ENCODE results near the gene KCNQ1. TPM values are rescaled to one million over a fixed set of nuclear protein-coding genes. Genes with fewer than 3 reads are reported as not detected.

The KCNQ1 gene
- total and polyA plus RNA-seq, 2 experiments from 2014 or later = not detected

GRCh38 chr11:2436521-2437031 is 8.2 kb upstream of the KCNQ1 start:
- H3K9me3 ChIP-seq (ENCODE audit: low read depth) = no peaks in the 10 kb centered on the region
- H2AFZ ChIP-seq = no peak overlapping the region
- DNase-seq = no peak
- H3K27ac ChIP-seq = no peak overlapping the region
- TF ChIP-seq EZH2phosphoT487 (IDR thresholded peaks at IDR 0.05; ENCODE audit: insufficient read depth, low read depth) = no peak
- TF ChIP-seq EZH2 (IDR thresholded peaks at IDR 0.05; ENCODE audit: insufficient read depth, poor library complexity, severe bottlenecking) = no peak
- H3K27me3 ChIP-seq (replicated peaks; ENCODE audit: insufficient read depth) = peaks cover 20% of the 10 kb centered on the region; the same call in 1 of the 2 replicates
- H4K20me1 ChIP-seq (ENCODE audit: insufficient read depth) = no peaks in the 10 kb centered on the region
- 44 to 56% methylated on average over 9 of the region's 13 CpGs for WGBS, 2 experiments (ENCODE audit: low coverage in 1 of 2, low lambda C conversion rate in 2 of 2, missing lambda C conversion rate in 2 of 2)
- in situ Hi-C loops (cut with MboI) = loop anchor here (10.0 kb wide), 1 partner anchor 458 kb away; no protein-coding TSS in a partner anchor
- H3K79me2 ChIP-seq (ENCODE audit: insufficient read depth) = no peaks in the 10 kb centered on the region
- H3K4me1 ChIP-seq (ENCODE audit: insufficient read depth) = no peaks in the 10 kb centered on the region
- no peak overlapping the region for H3K9ac ChIP-seq
- H3K9me2 ChIP-seq (ENCODE audit: insufficient read depth) = no peaks in the 10 kb centered on the region
- no peak overlapping the region for H3K4me3 ChIP-seq
- no peak overlapping the region for H3K4me2 ChIP-seq (ENCODE audit: unreplicated experiment)
- H3K36me3 ChIP-seq (ENCODE audit: low read depth) = no peaks in the 10 kb centered on the region
- H3F3A ChIP-seq (ENCODE audit: insufficient read depth) = no peaks in the 10 kb centered on the region

- no peak overlapping the region for H2AFZ ChIP-seq
- no peaks in the 10 kb centered on the region for H4K20me1 ChIP-seq (ENCODE audit: insufficient read depth)
- H3K36me3 ChIP-seq (ENCODE audit: low read depth) = no peaks in the 10 kb centered on the region
- 56 to 65% methylated on average over 4 of the region's 4 CpGs for WGBS, 2 experiments (ENCODE audit: low coverage in 1 of 2, low lambda C conversion rate in 2 of 2, missing lambda C conversion rate in 2 of 2)
- no peak for TF ChIP-seq EZH2 (IDR thresholded peaks at IDR 0.05; ENCODE audit: insufficient read depth, poor library complexity, severe bottlenecking)
- TF ChIP-seq EZH2phosphoT487 (IDR thresholded peaks at IDR 0.05; ENCODE audit: insufficient read depth, low read depth) = no peak
- DNase-seq = no peak
- no peaks in the 10 kb centered on the region for H3K4me1 ChIP-seq (ENCODE audit: insufficient read depth)
- H3K79me2 ChIP-seq (ENCODE audit: insufficient read depth) = no peaks in the 10 kb centered on the region
- H3K27me3 ChIP-seq (replicated peaks; ENCODE audit: insufficient read depth) = peaks cover 28% of the 10 kb centered on the region
- no peak overlapping the region for H3K4me2 ChIP-seq (ENCODE audit: unreplicated experiment)
- no peaks in the 10 kb centered on the region for H3K9me2 ChIP-seq (ENCODE audit: insufficient read depth)
- no peaks in the 10 kb centered on the region for H3K9me3 ChIP-seq (ENCODE audit: low read depth)
- in situ Hi-C loops (cut with MboI) = loop anchor here (10.0 kb wide), 1 partner anchor 457 kb away; no protein-coding TSS in a partner anchor
- no peak overlapping the region for H3K27ac ChIP-seq
- no peaks in the 10 kb centered on the region for H3F3A ChIP-seq (ENCODE audit: insufficient read depth)
- no peak overlapping the region for H3K4me3 ChIP-seq
- H3K9ac ChIP-seq = no peak overlapping the region
Observed at GRCh38 chr11:2437516-2437915, 7.3 kb upstream of the KCNQ1 start.

GRCh38 chr11:2439820-2440219 is 5.0 kb upstream of the KCNQ1 start:
- in situ Hi-C loops (cut with MboI) = loop anchor here (10.0 kb wide), 1 partner anchor 455 kb away; no protein-coding TSS in a partner anchor
- no peaks in the 10 kb centered on the region for H3K79me2 ChIP-seq (ENCODE audit: insufficient read depth)
- H3K27ac ChIP-seq = no peak overlapping the region
- H3K36me3 ChIP-seq (ENCODE audit: low read depth) = no peaks in the 10 kb centered on the region
- no peaks in the 10 kb centered on the region for H3F3A ChIP-seq (ENCODE audit: insufficient read depth)
- no peak overlapping the region for H3K4me2 ChIP-seq (ENCODE audit: unreplicated experiment)
- no peak for DNase-seq
- TF ChIP-seq EZH2phosphoT487 (IDR thresholded peaks at IDR 0.05; ENCODE audit: insufficient read depth, low read depth) = no peak
- no peak for TF ChIP-seq EZH2 (IDR thresholded peaks at IDR 0.05; ENCODE audit: insufficient read depth, poor library complexity, severe bottlenecking)
- no peaks in the 10 kb centered on the region for H3K9me2 ChIP-seq (ENCODE audit: insufficient read depth)
- H3K9me3 ChIP-seq (ENCODE audit: low read depth) = no peaks in the 10 kb centered on the region
- WGBS, 2 experiments (ENCODE audit: low coverage in 1 of 2, low lambda C conversion rate in 2 of 2, missing lambda C conversion rate in 2 of 2) = 36 to 49% methylated on average over 3 of the region's 3 CpGs
- H2AFZ ChIP-seq = no peak overlapping the region
- H3K9ac ChIP-seq = no peak overlapping the region
- H4K20me1 ChIP-seq (ENCODE audit: insufficient read depth) = no peaks in the 10 kb centered on the region
- H3K27me3 ChIP-seq (replicated peaks; ENCODE audit: insufficient read depth) = peaks cover 37% of the 10 kb centered on the region
- H3K4me1 ChIP-seq (ENCODE audit: insufficient read depth) = no peaks in the 10 kb centered on the region
- H3K4me3 ChIP-seq = no peak overlapping the region

GRCh38 chr11:2440646-2441045 is 4.2 kb upstream of the KCNQ1 start:
- Histone ChIP-seq H3K9me2 (ENCODE audit: insufficient read depth) (no peaks in the 10 kb centered on the region), H3K4me2 (ENCODE audit: unreplicated experiment) (no peak overlapping the region), H3K36me3 (ENCODE audit: low read depth) (no peaks in the 10 kb centered on the region), H2AFZ (no peak overlapping the region), H3K4me3 (no peak overlapping the region), H3F3A (ENCODE audit: insufficient read depth) (no peaks in the 10 kb centered on the region), H3K4me1 (ENCODE audit: insufficient read depth) (no peaks in the 10 kb centered on the region), H3K27ac (no peak overlapping the region), H3K79me2 (ENCODE audit: insufficient read depth) (no peaks in the 10 kb centered on the region), H3K9ac (no peak overlapping the region), H3K27me3 (replicated peaks; ENCODE audit: insufficient read depth) (peaks cover 42% of the 10 kb centered on the region), H4K20me1 (ENCODE audit: insufficient read depth) (no peaks in the 10 kb centered on the region), H3K9me3 (ENCODE audit: low read depth) (no peaks in the 10 kb centered on the region)
- in situ Hi-C loops (cut with MboI) = no loop called here
- WGBS, 2 experiments (ENCODE audit: low coverage in 1 of 2, low lambda C conversion rate in 2 of 2, missing lambda C conversion rate in 2 of 2) = 64 to 72% methylated on average over 8 of the region's 8 CpGs
- TF ChIP-seq EZH2 (IDR thresholded peaks at IDR 0.05; ENCODE audit: insufficient read depth, poor library complexity, severe bottlenecking) (no peak), EZH2phosphoT487 (IDR thresholded peaks at IDR 0.05; ENCODE audit: insufficient read depth, low read depth) (no peak)
- DNase-seq = no peak
